Liver (tissue), 9 donors: ENCODE results near the gene ZNF786. TPM values are rescaled to one million over a fixed set of nuclear protein-coding genes. Genes with fewer than 3 reads are reported as not detected.

Experiments used
- DNase-seq: peaks from one replicate; pipeline ENCODE4 v3.0.0-alpha.2; 2017; ENCODE audit warnings: low spot score
- H3K27ac ChIP-seq, 2 donors: one replicate each; pipeline ENCODE4 v1.7.0; 2013; ENCODE audit warnings: inconsistent platforms in 2 of 2, low read length in 2 of 2, control low read depth in 1 of 2, low read depth in 1 of 2, mild to moderate bottlenecking in 1 of 2
- H3K27me3 ChIP-seq, 4 donors: one replicate each; pipeline versions ENCODE4 v1.6.1 to v1.7.0; 2013; ENCODE audit warnings: low read length in 3 of 4, inconsistent platforms in 1 of 4, mild to moderate bottlenecking in 1 of 4, moderate library complexity in 1 of 4; ENCODE audit not compliant: control insufficient read depth in 4 of 4, insufficient read depth in 4 of 4
- H3K36me3 ChIP-seq, 4 donors: one replicate each; pipeline versions ENCODE4 v1.6.1 to v1.7.0; 2013; ENCODE audit warnings: low read length in 3 of 4, mild to moderate bottlenecking in 3 of 4, low read depth in 1 of 4, moderate library complexity in 1 of 4; ENCODE audit not compliant: control insufficient read depth in 4 of 4, insufficient read depth in 3 of 4
- H3K4me1 ChIP-seq, 4 donors: one replicate each; pipeline versions ENCODE4 v1.6.1 to v1.7.0; 2013; ENCODE audit warnings: low read length in 3 of 4, mild to moderate bottlenecking in 3 of 4, moderate library complexity in 1 of 4; ENCODE audit not compliant: control insufficient read depth in 4 of 4, insufficient read depth in 4 of 4
- H3K4me3 ChIP-seq, 3 donors: one replicate each; pipeline versions ENCODE4 v1.6.1 to v1.7.0; 2013; ENCODE audit warnings: low read length in 3 of 3, control low read depth in 1 of 3, low read depth in 1 of 3, mild to moderate bottlenecking in 1 of 3
- H3K9ac ChIP-seq, 2 donors: one replicate each; pipeline ENCODE4 v1.7.0; 2013; ENCODE audit warnings: low read length in 2 of 2, mild to moderate bottlenecking in 2 of 2, moderate library complexity in 2 of 2, control low read depth in 1 of 2, low read depth in 1 of 2
- H3K9me3 ChIP-seq, 4 donors: one replicate each; pipeline versions ENCODE4 v1.6.1 to v1.7.0; 2013; ENCODE audit warnings: low read length in 3 of 4; ENCODE audit not compliant: control insufficient read depth in 4 of 4
- ATF3 ChIP-seq: IDR thresholded peaks from 2 replicates; pipeline ENCODE4 v1.6.1; 2016; ENCODE audit warnings: antibody characterized with exemption
- CTCF ChIP-seq: fragments of 150-350 bp; IDR thresholded peaks from 2 replicates; pipeline ENCODE4 v1.5.1; 2017; ENCODE audit warnings: improper control_type of control experiment, low read depth, low read length; ENCODE audit not compliant: missing input control
- EGR1 ChIP-seq, 2 donors: IDR thresholded peaks; 2 replicates each; pipeline ENCODE4 v1.6.1; 2016 to 2018; ENCODE audit warnings: antibody characterized with exemption in 2 of 2, low read depth in 2 of 2
- FOXA1 ChIP-seq: IDR thresholded peaks from 2 replicates; pipeline ENCODE4 v1.6.1; 2016; ENCODE audit warnings: antibody characterized with exemption
- FOXA2 ChIP-seq: IDR thresholded peaks from 2 replicates; pipeline ENCODE4 v1.6.1; 2016; ENCODE audit warnings: antibody characterized with exemption
- GABPA ChIP-seq, 2 donors: IDR thresholded peaks in 1 of 2; conservative IDR thresholded peaks in 1 of 2; 2 replicates each; pipeline ENCODE4 v1.6.1; 2016; ENCODE audit warnings: antibody characterized with exemption in 2 of 2, mild to moderate bottlenecking in 1 of 2, moderate library complexity in 1 of 2
- HNF4A ChIP-seq, 2 donors: conservative IDR thresholded peaks; 2 replicates each; pipeline ENCODE4 v1.6.1; 2016; ENCODE audit warnings: antibody characterized with exemption in 2 of 2, mild to moderate bottlenecking in 2 of 2
- HNF4G ChIP-seq: IDR thresholded peaks from 2 replicates; pipeline ENCODE4 v1.6.1; 2016; ENCODE audit warnings: antibody characterized with exemption
- JUND ChIP-seq, 2 donors: IDR thresholded peaks; 2 replicates each; pipeline ENCODE4 v1.6.1; 2016; ENCODE audit warnings: antibody characterized with exemption in 2 of 2
- MAX ChIP-seq: IDR thresholded peaks from 2 replicates; pipeline ENCODE4 v1.6.1; 2016; ENCODE audit warnings: antibody characterized with exemption
- NR2F2 ChIP-seq: IDR thresholded peaks from 2 replicates; pipeline ENCODE4 v1.6.1; 2016; ENCODE audit warnings: antibody characterized with exemption
- RAD21 ChIP-seq, 2 donors: IDR thresholded peaks; 2 replicates each; pipeline ENCODE4 v1.6.1; 2016; ENCODE audit warnings: antibody characterized with exemption in 2 of 2, mild to moderate bottlenecking in 2 of 2
- REST ChIP-seq: IDR thresholded peaks from 2 replicates; pipeline ENCODE4 v1.6.1; 2016; ENCODE audit warnings: antibody characterized with exemption, mild to moderate bottlenecking
- SP1 ChIP-seq: IDR thresholded peaks from 2 replicates; pipeline ENCODE4 v1.6.1; 2018; ENCODE audit warnings: antibody characterized with exemption, mild to moderate bottlenecking
- TAF1 ChIP-seq: conservative IDR thresholded peaks from 2 replicates; pipeline ENCODE4 v1.6.1; 2016; ENCODE audit warnings: antibody characterized with exemption, mild to moderate bottlenecking
- YY1 ChIP-seq: IDR thresholded peaks from 2 replicates; pipeline ENCODE4 v1.6.1; 2016; ENCODE audit warnings: antibody characterized with exemption, mild to moderate bottlenecking
- ZBTB33 ChIP-seq: IDR thresholded peaks from 2 replicates; pipeline ENCODE4 v1.6.1; 2016; ENCODE audit warnings: antibody characterized with exemption
- WGBS: extraction: QIAGEN DNeasy Blood & Tissue Kit; methylation state at CpG from one replicate; pipeline ENCODE4 v1.1.7; 2013; 5-methylcytosine and 5-hydroxymethylcytosine counted together
- polyA plus RNA-seq, 2 donors: library from polyadenylated mRNA; stranded (reverse) in 1 of 2; unstranded in 1 of 2; fragments of 200-250 nt in 1 of 2; fragments of >200 nt in 1 of 2; fragmentation: Nextera tagmentation in 1 of 2; extraction: Ambion mirVana in 1 of 2; gene quantifications; one replicate each; pipeline versions ENCODE4 v1.2.1 to v1.2.3, GENCODE V29; 2013 to 2015
- total RNA-seq, 2 donors: library from RNA; depleted of rRNA; stranded (reverse); fragments of >200 nt; gene quantifications; one replicate each; pipeline ENCODE4 v1.2.3, GENCODE V29; 2014
- donor health status: healthy.
- donor health status: healthy.
- donor health status: healthy.
- donor health status: healthy.
- donor health status: healthy.

ZNF786 gene
- total and polyA plus RNA-seq, 4 donors: 1.0 to 5.9 (median 2.3) TPM

GRCh38 chr7:149067869-149068268 lies 22.6 kb downstream of the ZNF786 start:
- peaks cover 0 to 3% (median under 1%) of the 10 kb centered on the region in 4 donors for H3K4me1 ChIP-seq
- H3K9me3 ChIP-seq: no peaks in the 10 kb centered on the region
- WGBS: 83% methylated on average over 4 of the region's 4 CpGs
- no peak overlapping the region for H3K9ac ChIP-seq
- H3K27ac ChIP-seq: no peak overlapping the region
- H3K4me3 ChIP-seq: no peak overlapping the region
- TF ChIP-seq RAD21 (IDR thresholded peaks at IDR 0.05) (no peak), CTCF (no peak), ATF3 (no peak), GABPA (IDR thresholded peaks at IDR 0.05 in 1 of 2, conservative IDR thresholded peaks at IDR 0.05 in 1 of 2) (no peak), YY1 (no peak), FOXA2 (no peak), REST (no peak), FOXA1 (no peak), JUND (IDR thresholded peaks at IDR 0.05) (no peak), NR2F2 (no peak), ZBTB33 (no peak)
- H3K27me3 ChIP-seq: no peaks in the 10 kb centered on the region
- no peak for DNase-seq
- peaks cover 1 to 31% (median 21%) of the 10 kb centered on the region in 4 donors for H3K36me3 ChIP-seq

- Histone ChIP-seq H3K4me1 (peaks cover 0 to 3% (median under 1%) of the 10 kb centered on the region in 4 donors), H3K36me3 (peaks cover 0 to 4% (median 1%) of the 10 kb centered on the region in 4 donors), H3K27ac (no peak overlapping the region), H3K4me3 (no peak overlapping the region), H3K27me3 (no peaks in the 10 kb centered on the region), H3K9me3 (no peaks in the 10 kb centered on the region), H3K9ac (no peak overlapping the region)
- DNase-seq: no peak
- no peak for TF ChIP-seq REST
- no peak for TF ChIP-seq RAD21 (IDR thresholded peaks at IDR 0.05)
- no peak for TF ChIP-seq ATF3
- TF ChIP-seq FOXA2: no peak
- no peak for TF ChIP-seq TAF1
- no peak for TF ChIP-seq MAX
- TF ChIP-seq GABPA (IDR thresholded peaks at IDR 0.05 in 1 of 2, conservative IDR thresholded peaks at IDR 0.05 in 1 of 2): no peak
- no peak for TF ChIP-seq HNF4G
- TF ChIP-seq EGR1 (IDR thresholded peaks at IDR 0.05; ENCODE audit: low read depth in 2 of 2): no peak
- no peak for TF ChIP-seq FOXA1
- TF ChIP-seq NR2F2: no peak
- TF ChIP-seq YY1: no peak
- TF ChIP-seq SP1: no peak
- TF ChIP-seq JUND (IDR thresholded peaks at IDR 0.05): no peak
- TF ChIP-seq CTCF: no peak
- no peak for TF ChIP-seq HNF4A (conservative IDR thresholded peaks at IDR 0.05)
Measured at GRCh38 chr7:149063476-149063875, 27.0 kb downstream of the ZNF786 start.
